GM23338 (cell line): ENCODE data around the gene PNPT1.

ENCODE experiments used
- CTCF ChIP-seq, 2 experiments: fragments of 200-600 bp in 1 of 2; sonication (generic) in 1 of 2; conservative IDR thresholded peaks; 2 replicates each; pipeline versions ENCODE4 v1.5.1 to v1.6.1; 2016 to 2017; ENCODE audit warnings: antibody characterized with exemption in 2 of 2, low read depth in 2 of 2, mild to moderate bottlenecking in 2 of 2, moderate library complexity in 1 of 2
- POLR2AphosphoS5 ChIP-seq: IDR thresholded peaks from 2 replicates; pipeline ENCODE4 v1.6.1; 2016; ENCODE audit warnings: antibody characterized with exemption, low read depth
- TF ChIP-seq, protein P1 (sequence below): IDR thresholded peaks from one replicate; pipeline ENCODE4 v1.6.1; 2018; ENCODE audit warnings: antibody characterized with exemption; ENCODE audit not compliant: unreplicated experiment

DNA sequence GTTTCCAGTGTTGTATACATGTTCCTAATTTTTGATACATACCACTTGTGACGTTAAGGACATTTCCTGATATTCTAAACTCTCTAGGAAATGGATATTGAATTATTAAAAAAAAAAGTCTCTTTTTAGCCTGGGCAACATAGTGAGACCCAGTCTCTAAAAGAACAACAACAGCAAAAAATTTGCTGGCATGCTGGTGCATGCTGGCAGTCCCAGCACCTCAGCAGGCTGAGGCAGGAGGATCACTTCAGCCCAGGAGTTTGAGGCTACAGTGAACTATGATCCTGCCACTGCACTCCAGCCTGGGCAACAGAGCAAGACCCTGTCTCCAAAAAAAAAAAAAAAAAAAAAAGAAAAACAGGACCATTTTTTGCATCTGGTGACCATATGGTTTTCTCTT lies 65.7 kb downstream of the PNPT1 start:
- TF ChIP-seq CTCF (conservative IDR thresholded peaks at IDR 0.05; ENCODE audit: low read depth in 2 of 2): no peak
- no peak for TF ChIP-seq POLR2AphosphoS5
- TF ChIP-seq, protein P1, sequence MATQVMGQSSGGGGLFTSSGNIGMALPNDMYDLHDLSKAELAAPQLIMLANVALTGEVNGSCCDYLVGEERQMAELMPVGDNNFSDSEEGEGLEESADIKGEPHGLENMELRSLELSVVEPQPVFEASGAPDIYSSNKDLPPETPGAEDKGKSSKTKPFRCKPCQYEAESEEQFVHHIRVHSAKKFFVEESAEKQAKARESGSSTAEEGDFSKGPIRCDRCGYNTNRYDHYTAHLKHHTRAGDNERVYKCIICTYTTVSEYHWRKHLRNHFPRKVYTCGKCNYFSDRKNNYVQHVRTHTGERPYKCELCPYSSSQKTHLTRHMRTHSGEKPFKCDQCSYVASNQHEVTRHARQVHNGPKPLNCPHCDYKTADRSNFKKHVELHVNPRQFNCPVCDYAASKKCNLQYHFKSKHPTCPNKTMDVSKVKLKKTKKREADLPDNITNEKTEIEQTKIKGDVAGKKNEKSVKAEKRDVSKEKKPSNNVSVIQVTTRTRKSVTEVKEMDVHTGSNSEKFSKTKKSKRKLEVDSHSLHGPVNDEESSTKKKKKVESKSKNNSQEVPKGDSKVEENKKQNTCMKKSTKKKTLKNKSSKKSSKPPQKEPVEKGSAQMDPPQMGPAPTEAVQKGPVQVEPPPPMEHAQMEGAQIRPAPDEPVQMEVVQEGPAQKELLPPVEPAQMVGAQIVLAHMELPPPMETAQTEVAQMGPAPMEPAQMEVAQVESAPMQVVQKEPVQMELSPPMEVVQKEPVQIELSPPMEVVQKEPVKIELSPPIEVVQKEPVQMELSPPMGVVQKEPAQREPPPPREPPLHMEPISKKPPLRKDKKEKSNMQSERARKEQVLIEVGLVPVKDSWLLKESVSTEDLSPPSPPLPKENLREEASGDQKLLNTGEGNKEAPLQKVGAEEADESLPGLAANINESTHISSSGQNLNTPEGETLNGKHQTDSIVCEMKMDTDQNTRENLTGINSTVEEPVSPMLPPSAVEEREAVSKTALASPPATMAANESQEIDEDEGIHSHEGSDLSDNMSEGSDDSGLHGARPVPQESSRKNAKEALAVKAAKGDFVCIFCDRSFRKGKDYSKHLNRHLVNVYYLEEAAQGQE: no peak
